GM21381 (cell line): ENCODE measurements around the gene BRD8.
"Not testable (repeated sequence)": the region's sequence is repeated elsewhere in the genome, so short reads cannot be mapped to it uniquely, and the experiment has no call there.

ENCODE experiments used
- ATAC-seq: cut with Tn5 transposase; IDR thresholded peaks from one replicate; pipeline ENCODE4 v1.9.1; 2021; ENCODE audit warnings: mild to moderate bottlenecking, moderate library complexity; ENCODE audit not compliant: unreplicated experiment

BRD8 gene

DNA sequence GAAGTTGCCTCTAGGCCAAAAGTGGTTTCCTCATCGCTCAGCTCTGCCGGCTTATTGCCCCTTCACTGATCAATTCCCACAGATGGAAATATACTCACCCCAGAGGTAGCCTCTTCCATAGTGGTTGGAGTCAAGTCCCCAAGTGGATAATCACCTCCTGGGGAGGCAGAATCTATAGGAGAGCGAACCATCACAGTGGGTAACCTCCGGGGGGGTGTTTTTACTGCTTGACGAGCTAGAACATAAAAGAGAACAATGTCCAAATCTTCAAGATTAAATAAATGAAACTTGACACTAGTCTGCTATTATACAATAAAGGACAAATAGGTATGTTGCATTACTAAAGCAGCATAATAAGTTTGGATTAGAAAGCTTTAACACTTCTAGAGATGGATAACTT lies 9.3 kb downstream of the BRD8 start:
- ATAC-seq: no peak

DNA sequence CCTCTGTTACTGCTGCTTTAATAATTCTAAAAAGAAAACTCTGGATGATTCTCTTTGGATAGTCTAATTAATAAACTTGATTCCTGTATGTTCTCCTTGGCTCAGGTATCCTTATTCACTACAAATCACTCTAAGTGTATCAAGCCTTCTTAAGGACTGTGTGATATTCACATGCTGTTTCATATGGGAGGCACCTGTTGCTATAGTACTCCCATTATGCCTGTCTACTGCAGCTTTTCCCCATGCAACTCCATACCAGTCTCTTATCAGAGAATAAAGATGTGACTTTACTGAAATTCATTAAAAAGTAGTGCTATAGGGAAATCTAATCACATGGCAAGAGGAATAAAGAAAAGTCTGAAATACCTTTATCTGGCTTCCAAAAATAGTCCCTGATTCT lies 14.7 kb downstream of the BRD8 start:
- ATAC-seq: no peak

DNA sequence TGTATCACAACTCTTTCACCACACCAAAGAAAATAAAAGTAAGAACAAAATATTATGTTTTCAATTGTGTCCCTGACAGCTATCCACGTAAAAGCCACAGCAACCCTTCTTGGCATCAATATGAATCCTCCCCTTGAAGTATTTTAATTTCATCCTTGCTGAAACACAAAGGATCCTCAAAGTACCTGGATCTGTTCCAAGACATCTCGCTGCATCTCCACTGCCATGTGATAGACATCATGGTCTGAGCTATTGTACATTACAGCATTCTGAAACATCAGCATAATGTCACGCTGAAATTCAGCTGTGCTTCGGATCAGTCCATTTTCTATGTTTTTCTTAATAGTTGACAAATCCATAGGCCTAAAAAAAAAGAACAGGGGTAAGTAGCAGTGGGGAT lies 17.7 kb downstream of the BRD8 start:
- no peak for ATAC-seq

DNA sequence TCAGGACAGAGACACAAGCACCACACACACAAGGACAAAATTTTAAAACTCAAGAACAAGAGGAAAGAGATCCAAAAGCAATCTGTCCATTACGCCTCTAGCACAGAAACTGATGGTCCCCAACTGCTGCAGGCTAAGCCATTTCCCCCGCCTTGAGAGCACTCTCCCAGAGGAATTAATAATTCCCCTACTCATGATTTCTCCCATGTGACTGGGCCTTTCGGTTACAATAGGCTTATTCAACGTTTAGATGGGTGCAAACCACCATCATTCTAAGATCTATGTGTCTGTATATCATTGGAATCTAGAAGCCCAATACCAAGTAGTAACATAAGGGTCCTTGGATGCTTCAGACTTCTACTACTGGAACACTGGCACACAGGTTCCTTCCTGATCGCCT lies 18.8 kb downstream of the BRD8 start:
- ATAC-seq: no peak

DNA sequence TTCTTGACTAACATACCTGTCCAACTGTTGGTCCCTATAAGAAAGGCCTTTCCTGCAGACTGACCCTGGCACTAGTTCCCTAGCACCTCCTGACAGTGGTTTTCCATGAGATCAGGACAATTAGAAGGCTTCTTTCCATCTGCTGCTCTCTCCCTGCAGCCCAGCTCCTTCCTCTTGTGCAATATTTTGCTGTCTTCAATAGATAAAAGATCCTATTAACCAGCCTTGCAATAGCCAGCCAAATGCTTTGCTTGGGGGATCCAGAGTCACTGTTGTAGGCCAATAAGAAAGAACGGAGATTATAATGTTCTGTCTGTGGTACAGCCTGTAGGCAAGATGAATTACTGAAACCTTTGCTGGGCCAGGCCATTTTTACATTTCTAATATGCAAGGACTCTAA lies 20.8 kb downstream of the BRD8 start:
- no peak for ATAC-seq

DNA sequence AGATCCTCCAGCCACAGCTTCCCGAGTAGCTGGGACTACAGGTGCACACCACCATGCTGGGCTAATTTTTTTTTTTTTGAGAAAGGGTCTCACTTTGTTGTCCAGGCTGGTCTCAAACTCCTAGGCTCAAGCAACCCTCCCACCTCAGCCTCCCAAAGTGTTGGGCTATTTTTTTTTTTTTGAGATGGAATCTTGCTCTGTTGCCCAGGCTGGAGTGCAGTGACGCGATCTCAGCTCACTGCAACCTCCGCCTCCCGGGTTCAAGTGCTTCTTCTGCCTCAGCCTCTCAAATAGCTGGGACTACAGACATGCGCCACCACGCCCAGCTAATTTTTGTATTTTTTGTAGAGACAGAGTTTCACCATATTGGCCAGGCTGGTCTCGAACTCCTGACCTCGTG lies 22.5 kb downstream of the BRD8 start:
- not testable (repeated sequence) for ATAC-seq

DNA sequence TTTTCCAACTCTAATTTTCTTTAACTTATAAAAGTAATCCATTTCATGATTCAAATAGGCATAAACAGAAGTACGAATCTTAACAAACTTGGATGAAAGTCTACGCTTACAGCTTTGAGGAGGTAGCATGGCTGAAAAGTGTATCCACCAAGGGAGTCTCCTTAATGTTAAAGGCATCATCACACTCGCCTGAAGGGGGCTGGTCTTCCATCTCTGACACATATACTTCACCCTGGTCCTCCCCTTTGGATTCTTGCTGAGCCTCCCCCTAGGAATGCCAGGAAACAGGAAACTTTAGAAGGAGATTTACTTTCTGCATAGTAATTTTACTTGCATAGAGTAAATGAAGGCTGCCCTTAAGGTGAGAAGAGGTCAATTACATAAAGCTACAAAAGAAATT lies 28.9 kb downstream of the BRD8 start:
- ATAC-seq: no peak

DNA sequence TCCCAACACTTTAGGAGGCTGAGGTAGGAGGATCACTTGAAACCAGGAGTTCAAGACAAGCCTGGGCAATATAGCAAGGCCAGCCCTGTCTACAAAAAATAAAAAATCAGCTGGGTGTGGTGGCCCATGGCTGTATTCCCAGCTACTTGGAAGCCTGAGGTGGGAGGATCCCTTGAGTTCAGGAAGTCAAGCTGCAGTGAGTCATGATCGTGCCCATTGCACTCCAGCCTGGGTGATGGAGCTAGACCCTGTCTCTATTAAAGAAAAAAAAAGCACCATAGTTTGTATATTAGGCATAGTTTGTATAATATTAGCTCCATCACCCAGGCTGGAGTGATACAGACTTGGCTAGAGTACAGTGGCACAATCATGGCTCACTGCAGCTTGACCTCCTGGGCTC lies 29.6 kb downstream of the BRD8 start:
- ATAC-seq: no peak

DNA sequence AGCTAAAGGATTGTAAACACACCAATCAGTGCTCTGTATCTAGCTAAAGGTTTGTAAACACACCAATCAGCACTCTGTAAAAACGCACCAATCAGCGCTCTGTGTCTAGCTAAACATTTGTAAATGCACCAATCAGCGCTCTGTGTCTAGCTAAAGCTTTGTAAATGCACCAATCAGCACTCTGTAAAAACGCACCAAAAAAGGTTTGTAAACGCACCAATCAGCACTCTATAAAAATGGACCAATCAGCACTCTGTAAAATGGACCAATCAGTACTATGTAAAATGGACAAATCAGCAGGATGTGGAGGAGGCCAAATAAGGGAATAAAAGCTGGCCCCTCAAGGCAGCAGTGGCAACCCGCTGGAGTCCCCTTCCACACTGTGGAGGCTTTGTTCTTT lies 34.9 kb downstream of the BRD8 start:
- ATAC-seq: not testable (repeated sequence)

DNA sequence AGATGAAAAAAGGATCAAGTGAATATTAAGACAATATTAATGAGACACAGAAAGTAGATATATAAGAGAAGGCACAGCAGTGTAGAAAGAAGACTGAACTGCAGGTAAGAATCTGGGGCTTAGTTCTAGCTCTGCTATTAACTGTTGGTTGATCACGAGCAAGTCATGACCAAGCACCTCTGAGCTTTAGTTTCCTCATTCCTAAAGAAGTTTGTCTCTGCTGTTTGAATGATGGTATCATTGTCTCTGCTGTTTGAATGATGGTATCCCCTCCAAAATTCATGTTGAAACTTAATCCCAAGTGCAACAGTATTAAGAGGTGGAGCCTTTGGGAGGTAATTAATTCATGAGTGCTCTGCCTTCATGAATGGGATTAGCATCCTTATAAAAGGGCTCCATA lies 36.7 kb downstream of the BRD8 start:
- ATAC-seq: no peak

DNA sequence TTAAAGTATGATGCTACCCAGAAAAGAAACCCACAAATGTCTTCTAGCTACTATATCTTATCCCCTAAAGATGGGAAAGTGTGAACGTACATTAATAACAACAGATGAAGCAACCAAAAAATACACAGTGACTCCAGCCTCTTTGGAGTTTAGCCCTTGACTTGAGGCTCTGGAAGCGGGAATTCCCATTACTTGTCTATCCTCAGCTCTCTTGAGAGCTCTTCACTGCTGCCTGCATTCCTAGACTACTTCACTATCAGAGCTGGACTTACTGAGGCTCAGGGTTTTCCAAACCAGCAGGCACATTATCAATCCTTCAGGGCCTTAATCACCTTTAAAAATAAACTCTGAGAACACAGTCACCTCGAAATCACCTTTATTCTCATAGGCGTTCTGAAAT lies 38.2 kb downstream of the BRD8 start:
- no peak for ATAC-seq

DNA sequence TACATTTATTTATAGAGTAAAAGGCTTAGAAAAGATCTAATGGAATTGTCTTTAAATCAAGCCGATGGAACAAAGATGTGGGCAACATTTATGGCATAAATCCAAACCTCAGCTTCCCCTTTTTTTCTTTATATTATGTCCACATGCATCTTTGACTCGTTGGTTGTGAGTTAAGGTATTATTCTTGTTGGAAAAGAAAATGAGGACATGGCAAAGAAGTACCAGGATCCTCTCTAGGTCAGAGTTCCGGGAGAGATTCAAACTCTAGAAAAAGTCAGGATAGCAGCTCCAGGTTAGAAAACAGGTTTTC lies 38.7 kb downstream of the BRD8 start:
- ATAC-seq: no peak

DNA sequence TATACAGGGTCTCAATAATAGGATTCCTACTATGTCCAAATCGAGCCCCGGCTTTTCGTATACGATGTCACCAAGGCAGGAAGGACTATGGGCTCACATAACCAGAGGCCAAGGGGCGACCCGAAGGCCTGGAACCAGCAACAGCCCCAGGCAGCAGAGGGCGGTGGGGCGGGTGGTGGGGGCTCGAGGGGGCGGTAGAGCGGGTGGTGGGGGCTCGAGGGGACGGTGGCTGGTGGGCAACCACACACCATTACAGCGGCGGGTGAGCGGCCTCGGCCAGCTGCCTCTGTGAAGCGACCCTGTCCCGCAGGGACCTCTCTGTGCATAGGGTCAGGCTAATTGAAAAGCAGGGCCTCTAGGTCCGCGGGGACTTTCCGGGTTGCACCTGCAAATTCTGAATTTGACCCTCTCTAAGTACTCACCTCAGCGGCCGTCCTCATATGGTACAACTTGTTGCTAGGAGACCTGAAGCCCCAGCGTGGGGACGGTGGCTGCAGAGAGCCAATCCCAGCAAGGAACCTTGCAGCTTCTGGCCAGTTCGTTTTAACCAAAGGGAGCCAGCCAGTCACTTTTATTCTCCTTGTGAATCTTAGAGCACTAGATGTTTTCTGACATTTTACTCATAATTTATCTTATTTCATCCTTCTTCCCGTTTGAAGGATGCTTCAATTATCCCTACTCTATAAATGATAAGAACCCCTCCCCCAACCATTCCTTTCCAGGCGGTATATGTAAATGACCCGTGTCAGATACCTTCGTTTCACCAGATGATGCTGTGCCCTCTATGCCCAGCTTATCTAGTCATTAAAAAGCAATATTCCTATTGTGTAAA lies 39.3 kb downstream of the BRD8 start, which contains the start of gene NME5:
Gene NME5, minus strand, starts transcription at position 480 of the 832 bp plus-strand sequence. CDS start 648 bp downstream, outside the sequence.
- ATAC-seq: no peak

DNA sequence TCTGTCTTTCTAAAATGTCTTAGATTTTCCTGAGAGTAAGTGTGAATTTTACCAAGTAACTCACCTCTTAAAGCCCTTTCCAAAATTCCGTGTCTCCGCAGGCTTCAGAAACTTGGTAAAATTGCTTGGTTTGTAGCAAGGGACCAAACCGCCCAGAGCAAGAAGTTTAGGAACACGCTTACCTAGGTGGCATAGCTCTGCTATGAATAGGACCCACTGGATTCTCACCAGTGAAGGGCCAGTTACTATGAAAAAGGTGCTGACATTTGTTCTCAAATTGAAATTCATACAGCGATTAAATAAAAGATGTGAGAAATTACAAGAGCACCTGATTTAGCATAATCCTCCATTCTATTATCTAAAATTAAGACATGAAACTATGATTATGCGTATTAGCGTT lies 45.9 kb downstream of the BRD8 start:
- ATAC-seq: no peak

DNA sequence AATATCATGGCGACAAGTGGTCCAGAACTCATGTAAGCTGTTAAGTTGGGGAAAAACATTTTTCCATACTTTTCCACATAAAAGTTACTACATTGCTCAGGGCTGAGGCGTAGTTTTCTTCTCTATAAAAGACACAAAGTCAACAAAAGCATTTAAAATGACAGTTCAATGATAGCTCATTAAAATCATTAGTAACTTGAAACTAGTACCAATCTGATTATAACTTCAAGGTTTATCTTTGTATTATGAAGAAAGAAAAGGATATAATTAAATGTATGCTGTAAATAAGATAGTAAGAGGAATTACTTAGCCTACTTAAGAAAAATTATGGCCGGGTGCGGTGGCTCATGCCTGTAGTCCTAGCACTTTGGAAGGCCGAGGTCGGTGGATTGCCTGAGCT lies 49.1 kb downstream of the BRD8 start:
- ATAC-seq: no peak

DNA sequence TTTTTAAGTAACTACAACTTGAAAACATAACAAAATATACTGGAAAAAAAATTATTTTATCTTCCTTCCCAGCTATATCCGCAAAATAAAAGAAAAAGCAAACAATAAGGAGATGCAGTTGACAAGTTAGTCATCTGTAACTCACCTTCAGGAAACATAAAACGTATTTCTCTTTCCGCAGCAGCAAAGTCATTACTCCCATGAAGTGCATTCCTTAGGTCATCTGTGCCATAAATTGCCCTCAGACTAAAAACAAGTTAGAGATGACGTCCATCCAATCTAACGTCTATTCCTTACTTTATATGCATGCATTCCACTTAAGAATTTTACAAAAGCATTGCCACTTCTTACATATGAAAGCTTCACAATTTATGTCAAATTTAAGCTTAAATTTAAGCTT lies 50.1 kb downstream of the BRD8 start:
- ATAC-seq: no peak

DNA sequence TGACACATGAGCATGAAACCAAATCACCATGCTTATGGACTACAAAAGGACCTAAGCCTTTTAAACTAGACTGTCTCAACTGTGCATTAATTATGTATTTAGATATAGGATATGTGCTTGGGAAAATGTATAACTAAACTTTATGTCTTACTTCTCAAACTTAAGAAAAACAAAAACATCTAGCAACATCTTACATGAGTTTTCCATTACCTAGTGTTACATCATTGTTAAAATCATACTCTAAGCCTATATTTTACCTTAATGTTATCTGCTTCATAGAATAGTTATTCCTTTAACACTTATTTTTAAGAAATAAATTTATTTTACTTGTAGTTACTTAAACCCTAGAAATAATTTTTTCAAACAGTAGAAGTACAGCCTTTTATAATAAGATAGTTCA lies 63.2 kb downstream of the BRD8 start:
- ATAC-seq: no peak

DNA sequence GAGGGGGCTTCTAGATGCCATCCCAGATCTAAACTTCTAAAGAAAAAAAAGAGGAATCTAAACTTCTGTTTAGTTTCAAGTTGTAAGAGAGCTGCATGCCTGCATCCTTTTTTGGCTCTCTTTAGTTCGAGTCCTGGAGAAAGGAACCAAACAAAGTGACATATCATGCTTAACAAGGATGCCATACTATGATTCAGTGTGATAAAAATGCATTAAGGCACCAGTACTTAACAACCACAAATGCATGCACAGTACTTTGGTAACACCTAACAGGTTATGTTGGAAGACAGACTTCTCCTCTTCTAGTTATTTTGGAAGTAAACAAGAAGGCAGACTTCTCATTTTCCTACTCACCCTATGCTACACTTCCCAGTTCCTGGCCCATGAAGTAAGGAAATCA lies 66.5 kb downstream of the BRD8 start:
- no peak for ATAC-seq

DNA sequence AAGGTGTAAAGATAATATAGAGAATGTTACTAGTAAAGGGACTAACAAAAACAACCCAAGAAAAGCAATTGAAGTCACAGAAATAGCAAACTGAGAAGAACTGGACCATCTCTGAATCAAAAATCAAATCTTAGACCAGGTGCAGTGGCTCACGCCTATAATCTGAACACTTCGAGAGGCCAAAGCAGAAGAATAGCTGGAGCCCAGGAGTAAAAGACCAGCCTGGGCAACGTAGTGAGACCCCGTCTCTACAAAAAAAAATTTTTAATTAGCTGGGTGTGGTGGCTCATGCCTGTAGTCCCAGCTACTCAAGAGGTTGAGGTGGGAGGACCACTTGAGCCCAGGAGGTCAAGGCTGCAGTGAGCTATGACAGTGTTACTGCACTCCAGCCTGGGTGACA lies 67.2 kb downstream of the BRD8 start:
- ATAC-seq: no peak

DNA sequence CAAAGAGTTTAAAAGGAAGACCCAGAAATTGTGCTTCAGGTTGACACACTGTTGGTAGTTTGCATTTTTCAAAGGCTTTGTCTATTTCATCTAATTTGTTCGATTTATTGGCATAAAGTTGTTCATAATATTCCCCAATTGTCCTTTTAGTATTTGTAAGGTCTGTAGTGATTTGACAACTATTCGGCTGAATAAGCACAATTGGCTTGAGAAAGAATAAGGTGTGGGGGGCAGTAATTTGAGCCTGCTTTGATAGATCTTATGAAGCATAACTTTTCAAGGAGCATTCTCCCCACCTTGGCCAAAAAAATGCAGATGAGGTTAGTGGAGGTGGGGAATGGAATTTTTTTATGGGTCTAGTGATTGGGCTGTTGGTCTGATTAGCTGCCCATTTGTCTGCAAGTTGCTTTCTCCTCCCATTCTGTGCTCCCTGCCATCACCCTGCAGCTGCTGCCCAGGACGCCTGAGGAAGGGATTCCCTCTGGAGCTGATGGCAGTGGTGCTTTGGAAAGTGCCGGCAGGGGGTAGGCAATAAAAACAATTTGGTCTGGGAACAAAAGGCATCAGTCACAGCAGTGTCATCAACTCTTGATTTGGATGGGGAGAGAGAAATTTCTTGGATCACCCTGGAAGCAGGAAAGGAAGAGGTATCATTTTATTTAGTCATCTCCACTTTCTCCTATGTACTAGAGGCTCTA lies 68.0 kb downstream of the BRD8 start:
- no peak for ATAC-seq

DNA sequence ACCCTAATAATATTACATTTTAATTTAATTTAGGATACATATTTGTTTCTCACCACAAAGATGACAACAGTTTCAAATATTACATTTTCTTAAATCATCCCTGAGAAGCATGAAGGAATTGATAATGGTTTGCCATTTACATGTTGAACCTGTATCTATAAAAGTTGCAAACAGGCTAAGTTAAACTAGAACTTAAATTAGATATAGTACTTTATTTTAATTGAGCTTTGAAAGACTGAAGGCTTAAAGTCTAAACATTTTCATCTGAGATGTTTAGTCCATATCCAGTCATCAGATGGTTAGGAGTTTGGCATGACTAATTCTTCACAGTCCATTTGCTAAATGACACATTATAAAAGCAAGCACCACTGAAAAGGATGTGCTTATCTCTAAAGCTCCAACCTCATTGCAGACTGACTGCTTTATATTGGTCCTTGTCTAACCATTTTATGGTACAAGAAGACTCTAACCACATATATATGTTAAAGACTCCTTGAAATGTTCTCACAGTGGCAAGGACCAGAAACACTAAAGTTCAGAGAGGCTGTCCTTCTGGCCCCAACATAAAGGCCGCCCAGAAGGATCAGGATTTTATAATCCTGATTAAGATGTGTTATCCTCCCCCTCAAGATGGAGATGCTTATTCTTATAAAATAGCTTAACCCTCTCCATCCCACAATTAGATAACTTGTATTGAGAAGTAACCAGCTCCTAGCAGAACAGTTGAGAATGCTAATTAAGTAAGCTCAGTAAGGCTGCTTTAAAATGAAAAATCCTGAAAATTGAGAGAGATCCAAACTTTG lies 68.8 kb downstream of the BRD8 start:
- ATAC-seq: no peak

DNA sequence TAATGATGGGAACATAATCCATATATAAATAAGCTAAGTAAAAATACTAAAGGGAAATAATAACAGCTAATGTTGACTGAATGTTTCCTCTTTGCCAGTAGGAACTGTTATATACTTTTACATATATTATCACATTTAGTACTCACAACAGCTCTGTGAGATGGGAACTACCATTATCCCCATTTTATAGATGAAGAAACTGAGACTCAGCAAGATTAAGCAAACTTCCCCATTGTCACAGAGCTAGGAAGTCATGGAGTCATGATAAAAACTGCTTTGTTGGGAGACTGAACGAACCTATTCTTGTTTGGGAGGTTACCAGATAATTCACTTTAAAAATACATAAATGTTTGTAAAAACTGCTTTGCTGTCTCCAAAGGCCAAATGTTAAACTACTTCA lies 71.2 kb downstream of the BRD8 start:
- no peak for ATAC-seq
